CD4-positive, CD25-positive, alpha-beta regulatory T cell (primary cell): ENCODE data around the gene PIM3. TPM values are rescaled to one million over a fixed set of nuclear protein-coding genes. Genes with fewer than 3 reads are reported as not detected.

Experiments used
- ATAC-seq, 2 donors: fragments of 150-1000 bp; cut with Tn5 transposase; one replicate each; pipeline ENCODE4 v1.10.0; 2021; ENCODE audit warnings: low read depth in 2 of 2, moderate number of reproducible peaks in 2 of 2, moderate library complexity in 1 of 2
- DNase-seq, 3 donors: peaks; one replicate each; pipeline versions ENCODE4 v3.0.0 to v3.0.0-alpha.2; 2012 to 2022; ENCODE audit warnings: mixed read lengths in 1 of 3
- H3K27ac ChIP-seq: one replicate; pipeline ENCODE4 v1.7.0; 2013; ENCODE audit warnings: mild to moderate bottlenecking, low read length; ENCODE audit not compliant: insufficient read depth, poor library complexity, severe bottlenecking
- H3K27me3 ChIP-seq: one replicate; pipeline ENCODE4 v1.7.0; 2013; ENCODE audit warnings: low read length; ENCODE audit not compliant: control insufficient read depth, insufficient read depth
- H3K36me3 ChIP-seq: one replicate; pipeline ENCODE4 v1.7.0; 2013; ENCODE audit warnings: mild to moderate bottlenecking, low read length, moderate library complexity; ENCODE audit not compliant: control insufficient read depth, insufficient read depth
- H3K4me1 ChIP-seq: 2 replicates; pipeline ENCODE4 v1.7.0; 2013; ENCODE audit warnings: mild to moderate bottlenecking, low read length; ENCODE audit not compliant: insufficient read depth, control insufficient read depth, poor library complexity, severe bottlenecking
- H3K4me3 ChIP-seq: one replicate; pipeline ENCODE4 v1.7.0; 2013; ENCODE audit warnings: low read depth, mild to moderate bottlenecking, low read length, moderate library complexity
- H3K9me3 ChIP-seq, 2 experiments: 1 replicate in 1 of 2; 2 replicates in 1 of 2; pipeline ENCODE4 v1.7.0; 2013; ENCODE audit warnings: low read length in 2 of 2, mild to moderate bottlenecking in 1 of 2, moderate library complexity in 1 of 2; ENCODE audit not compliant: control insufficient read depth in 2 of 2
- H3K27ac Mint-ChIP-seq, 3 donors: one replicate each; pipeline ENCODE4 v1.8.0; 2020 to 2022; ENCODE audit warnings: mild to moderate bottlenecking in 3 of 3, mixed read lengths in 3 of 3, moderate library complexity in 2 of 3
- H3K27me3 Mint-ChIP-seq: one replicate; pipeline ENCODE4 v1.8.0; 2022; ENCODE audit warnings: mild to moderate bottlenecking, mixed read lengths
- H3K36me3 Mint-ChIP-seq: one replicate; pipeline ENCODE4 v1.8.0; 2020; ENCODE audit warnings: mixed read lengths
- H3K4me1 Mint-ChIP-seq, 4 donors: one replicate each; pipeline ENCODE4 v1.8.0; 2020 to 2022; ENCODE audit warnings: mixed read lengths in 4 of 4, mild to moderate bottlenecking in 1 of 4
- H3K4me3 Mint-ChIP-seq, 4 donors: one replicate each; pipeline ENCODE4 v1.8.0; 2020 to 2022; ENCODE audit warnings: mild to moderate bottlenecking in 4 of 4, mixed read lengths in 4 of 4, moderate library complexity in 3 of 4
- H3K9me3 Mint-ChIP-seq, 7 donors: one replicate each; pipeline ENCODE4 v1.8.0; 2020 to 2022; ENCODE audit warnings: mixed read lengths in 7 of 7, mild to moderate bottlenecking in 3 of 7, moderate library complexity in 2 of 7
- polyA plus RNA-seq, 4 donors: library from polyadenylated mRNA; unstranded; fragments of 300-500 nt; fragmentation: Illumina TruSeq; gene quantifications; one replicate each; pipeline ENCODE4 v1.2.3, GENCODE V29; 2021
- total RNA-seq: library from RNA; stranded (reverse); gene quantifications from one replicate; pipeline ENCODE4 v1.2.3, GENCODE V29; 2022

The PIM3 gene
- total and polyA plus RNA-seq, 5 donors from 2014 or later, result 34.0 to 294 (median 41.3) TPM

- Histone ChIP-seq H3K27me3 (no peaks in the 10 kb centered on the region), H3K4me1 (peaks cover 58% of the 10 kb centered on the region), H3K27ac (peak overlapping the region; percentile 14), H3K4me3 (no peak overlapping the region), H3K36me3 (peaks cover 13% of the 10 kb centered on the region), H3K9me3 (no peaks in the 10 kb centered on the region)
- peak overlapping the region in 2 of 4 donors; percentile 56 to 65 for H3K4me3 Mint-ChIP-seq
- no peak for ATAC-seq
- peaks cover 6% of the 10 kb centered on the region for H3K36me3 Mint-ChIP-seq
- H3K9me3 Mint-ChIP-seq, result peaks cover 0 to 2% (median 0%) of the 10 kb centered on the region in 7 donors
- no peak for DNase-seq
- H3K27ac Mint-ChIP-seq, result no peak overlapping the region
- peaks cover 5 to 48% (median 14%) of the 10 kb centered on the region in 4 donors for H3K4me1 Mint-ChIP-seq
- peaks cover 14% of the 10 kb centered on the region for H3K27me3 Mint-ChIP-seq
These were observed 5.6 kb downstream of the PIM3 start for GRCh38 chr22:49966041-49966773.

GRCh38 chr22:49966774-49967705, 6.5 kb downstream of the PIM3 start:
- DNase-seq, result no peak
- Histone ChIP-seq H3K4me1 (peaks cover 67% of the 10 kb centered on the region), H3K27me3 (no peaks in the 10 kb centered on the region), H3K36me3 (peaks cover 13% of the 10 kb centered on the region), H3K9me3 (no peaks in the 10 kb centered on the region), H3K4me3 (no peak overlapping the region), H3K27ac (peak overlapping the region; percentile 14)
- Mint-ChIP-seq H3K27me3 (peaks cover 14% of the 10 kb centered on the region), H3K27ac (peak overlapping the region in 1 of 3 donors; percentile 76), H3K4me3 (peak overlapping the region in 2 of 4 donors; percentile 22 to 75), H3K36me3 (peaks cover 6% of the 10 kb centered on the region), H3K4me1 (peaks cover 5 to 48% (median 14%) of the 10 kb centered on the region in 4 donors), H3K9me3 (peaks cover 0 to 2% (median 0%) of the 10 kb centered on the region in 7 donors)
- no peak for ATAC-seq

- peaks cover 11% of the 10 kb centered on the region for H3K36me3 ChIP-seq
- Mint-ChIP-seq H3K9me3 (peaks cover 0 to 2% (median 0%) of the 10 kb centered on the region in 7 donors), H3K4me1 (peaks cover 5 to 48% (median 14%) of the 10 kb centered on the region in 4 donors), H3K36me3 (peaks cover 6% of the 10 kb centered on the region), H3K27ac (peak overlapping the region in 1 of 3 donors; percentile 76), H3K27me3 (peaks cover 14% of the 10 kb centered on the region), H3K4me3 (peak overlapping the region in 1 of 4 donors; percentile 22)
- peaks cover 65% of the 10 kb centered on the region for H3K4me1 ChIP-seq
- no peak for ATAC-seq
- H3K4me3 ChIP-seq, result no peak overlapping the region
- no peaks in the 10 kb centered on the region for H3K27me3 ChIP-seq
- H3K9me3 ChIP-seq, result no peaks in the 10 kb centered on the region
- peak overlapping the region; percentile 5 for H3K27ac ChIP-seq
- DNase-seq, result no peak
These were observed 7.2 kb downstream of the PIM3 start for GRCh38 chr22:49967706-49968208.

GRCh38 chr22:49968313-49968830, 7.8 kb downstream of the PIM3 start:
- Mint-ChIP-seq H3K27ac (peak overlapping the region in 1 of 3 donors; percentile 38), H3K4me1 (peaks cover 5 to 44% (median 14%) of the 10 kb centered on the region in 4 donors), H3K9me3 (peaks cover 0 to 2% (median 0%) of the 10 kb centered on the region in 7 donors), H3K36me3 (peaks cover 6% of the 10 kb centered on the region), H3K4me3 (peak overlapping the region in 1 of 4 donors; percentile 22), H3K27me3 (peaks cover 13% of the 10 kb centered on the region)
- Histone ChIP-seq H3K4me1 (peaks cover 59% of the 10 kb centered on the region), H3K36me3 (peaks cover 5% of the 10 kb centered on the region), H3K9me3 (no peaks in the 10 kb centered on the region), H3K27ac (no peak overlapping the region), H3K27me3 (no peaks in the 10 kb centered on the region), H3K4me3 (no peak overlapping the region)
- DNase-seq (no peak), ATAC-seq (no peak)

GRCh38 chr22:49968831-49969661, 8.5 kb downstream of the PIM3 start:
- peaks cover 52% of the 10 kb centered on the region for H3K4me1 ChIP-seq
- Mint-ChIP-seq H3K36me3 (no peaks in the 10 kb centered on the region), H3K4me1 (peaks cover under 1 to 38% (median 9%) of the 10 kb centered on the region in 4 donors), H3K27ac (peak overlapping the region in 1 of 3 donors; percentile 38), H3K4me3 (peak overlapping the region in 1 of 4 donors; percentile 44), H3K27me3 (peaks cover 6% of the 10 kb centered on the region), H3K9me3 (no peaks in the 10 kb centered on the region)
- H3K36me3 ChIP-seq, result no peaks in the 10 kb centered on the region
- H3K9me3 ChIP-seq, result no peaks in the 10 kb centered on the region
- DNase-seq (no peak), ATAC-seq (no peak)
- no peak overlapping the region for H3K4me3 ChIP-seq
- peak overlapping the region; percentile 80 for H3K27ac ChIP-seq
- H3K27me3 ChIP-seq, result no peaks in the 10 kb centered on the region

GRCh38 chr22:49969751-49970527, 9.4 kb downstream of the PIM3 start:
- Histone ChIP-seq H3K4me1 (peaks cover 47% of the 10 kb centered on the region), H3K9me3 (no peaks in the 10 kb centered on the region), H3K27me3 (no peaks in the 10 kb centered on the region), H3K36me3 (no peaks in the 10 kb centered on the region), H3K27ac (peak overlapping the region; percentile 80), H3K4me3 (peak overlapping the region; percentile 38)
- H3K27ac Mint-ChIP-seq, result peak overlapping the region in 2 of 3 donors; percentile 97 to 98
- H3K27me3 Mint-ChIP-seq, result peaks cover 6% of the 10 kb centered on the region
- no peak for ATAC-seq
- peaks cover 0 to 29% (median 8%) of the 10 kb centered on the region in 4 donors for H3K4me1 Mint-ChIP-seq
- no peak for DNase-seq
- no peaks in the 10 kb centered on the region for H3K36me3 Mint-ChIP-seq
- H3K9me3 Mint-ChIP-seq, result no peaks in the 10 kb centered on the region
- H3K4me3 Mint-ChIP-seq, result peak overlapping the region; percentile 84 to 90 (median 86)
